WERI-Rb-1 (cell line): ENCODE results near the gene TTLL8.

Source experiments
- DNase-seq: peaks from one replicate; pipeline ENCODE4 v3.0.0-alpha.2; 2020
- H3K27ac ChIP-seq: fragments of 250-450 bp; sonication (Bioruptor Pico); 2 replicates; pipeline ENCODE4 v1.5.1; 2020; ENCODE audit warnings: mild to moderate bottlenecking, moderate library complexity
- H3K27me3 ChIP-seq: fragments of 250-450 bp; sonication (Bioruptor Pico); 2 replicates; pipeline ENCODE4 v1.5.1; 2021; ENCODE audit warnings: mild to moderate bottlenecking, low read depth, moderate library complexity; ENCODE audit not compliant: insufficient read depth, severe bottlenecking
- H3K36me3 ChIP-seq: fragments of 250-450 bp; sonication (Bioruptor Pico); 2 replicates; pipeline ENCODE4 v1.5.1; 2020; ENCODE audit warnings: mild to moderate bottlenecking, moderate library complexity
- H3K4me3 ChIP-seq: 2 replicates; pipeline ENCODE4 v1.5.1; 2011; ENCODE audit warnings: low read depth, mild to moderate bottlenecking, control low read depth, low read length
- H3K9me3 ChIP-seq: fragments of 250-450 bp; sonication (Bioruptor Pico); 2 replicates; pipeline ENCODE4 v1.5.1; 2021; ENCODE audit warnings: mild to moderate bottlenecking, moderate library complexity; ENCODE audit not compliant: severe bottlenecking
- CTCF ChIP-seq: IDR thresholded peaks from 2 replicates; pipeline ENCODE4 v1.5.1; 2011; ENCODE audit warnings: low read depth, mild to moderate bottlenecking, control low read depth, inconsistent platforms, low read length

Gene TTLL8

GRCh38 chr22:50046481-50047245 lies 11.4 kb downstream of the TTLL8 start:
- no peak overlapping the region for H3K4me3 ChIP-seq
- TF ChIP-seq CTCF = no peak
- H3K27me3 ChIP-seq = no peaks in the 10 kb centered on the region
- H3K27ac ChIP-seq = no peak overlapping the region
- no peaks in the 10 kb centered on the region for H3K36me3 ChIP-seq
- DNase-seq = no peak
- no peaks in the 10 kb centered on the region for H3K9me3 ChIP-seq

GRCh38 chr22:50046019-50046415 lies 12.1 kb downstream of the TTLL8 start:
- H3K27me3 ChIP-seq = no peaks in the 10 kb centered on the region
- no peak for TF ChIP-seq CTCF
- no peak overlapping the region for H3K27ac ChIP-seq
- no peak overlapping the region for H3K4me3 ChIP-seq
- DNase-seq = no peak
- no peaks in the 10 kb centered on the region for H3K9me3 ChIP-seq
- no peaks in the 10 kb centered on the region for H3K36me3 ChIP-seq

- H3K4me3 ChIP-seq = no peak overlapping the region
- no peak for DNase-seq
- no peak for TF ChIP-seq CTCF
Measured at GRCh38 chr22:50045211-50046018, 12.7 kb downstream of the TTLL8 start.

GRCh38 chr22:50044485-50045118 lies 13.5 kb downstream of the TTLL8 start:
- Histone ChIP-seq H3K9me3 (no peaks in the 10 kb centered on the region), H3K27ac (no peak overlapping the region), H3K27me3 (no peaks in the 10 kb centered on the region)

More at GRCh38 chr22:50045211-50046018, 12.7 kb downstream of the TTLL8 start:
- Histone ChIP-seq H3K9me3 (no peaks in the 10 kb centered on the region), H3K36me3 (no peaks in the 10 kb centered on the region), H3K27ac (no peak overlapping the region), H3K27me3 (no peaks in the 10 kb centered on the region)

More at GRCh38 chr22:50044485-50045118, 13.5 kb downstream of the TTLL8 start:
- no peak for DNase-seq
- H3K4me3 ChIP-seq = no peak overlapping the region
- no peak for TF ChIP-seq CTCF
- H3K36me3 ChIP-seq = no peaks in the 10 kb centered on the region
